ENCODE results near the gene MARK2.
"Not testable (repeated sequence)": the region's sequence is repeated elsewhere in the genome, so short reads cannot be mapped to it uniquely, and the experiment has no call there.

MARK2 gene

GRCh38 chr11:63858628-63859550 lies 20.0 kb downstream of the MARK2 start:
- DNase-seq: no peak

- no peak for DNase-seq
Measured at GRCh38 chr11:63862923-63863322, 24.0 kb downstream of the MARK2 start.

- DNase-seq: not testable (repeated sequence)
Measured at GRCh38 chr11:63863620-63864019, 24.7 kb downstream of the MARK2 start.

GRCh38 chr11:63866211-63866610 lies 27.3 kb downstream of the MARK2 start:
- peak; percentile 69 for DNase-seq

GRCh38 chr11:63867511-63867910 lies 28.6 kb downstream of the MARK2 start:
- DNase-seq: no peak

- DNase-seq: no peak
Measured at GRCh38 chr11:63868399-63869064, 29.6 kb downstream of the MARK2 start.

GRCh38 chr11:63869171-63869591 lies 30.3 kb downstream of the MARK2 start:
- no peak for DNase-seq

GRCh38 chr11:63869683-63870082 lies 30.8 kb downstream of the MARK2 start:
- peak; percentile 54 for DNase-seq

GRCh38 chr11:63870351-63871140 lies 31.6 kb downstream of the MARK2 start:
- no peak for DNase-seq

- peak; percentile 20 for DNase-seq
Measured at GRCh38 chr11:63871962-63872799, 33.3 kb downstream of the MARK2 start.

- no peak for DNase-seq
Measured at GRCh38 chr11:63872800-63873197, 33.9 kb downstream of the MARK2 start.

GRCh38 chr11:63873311-63873710 lies 34.4 kb downstream of the MARK2 start:
- no peak for DNase-seq

- no peak for DNase-seq
Measured at GRCh38 chr11:63874511-63874910, 35.6 kb downstream of the MARK2 start.

- no peak for DNase-seq
Measured at GRCh38 chr11:63875506-63876065, 36.7 kb downstream of the MARK2 start.

- DNase-seq: no peak
Measured at GRCh38 chr11:63876616-63877015, 37.7 kb downstream of the MARK2 start.

- no peak for DNase-seq
Measured at GRCh38 chr11:63877658-63878241, 38.8 kb downstream of the MARK2 start.

GRCh38 chr11:63879598-63880402 lies 40.9 kb downstream of the MARK2 start:
- DNase-seq: no peak

- no peak for DNase-seq
Measured at GRCh38 chr11:63880403-63880790, 41.5 kb downstream of the MARK2 start.

- DNase-seq: peak; percentile 22
Measured at GRCh38 chr11:63882555-63883242, 43.8 kb downstream of the MARK2 start.

GRCh38 chr11:63883791-63884190 lies 44.9 kb downstream of the MARK2 start:
- no peak for DNase-seq

Data from activated CD4-positive, alpha-beta T cell treated with anti-CD3 and anti-CD28 coated beads, Interleukin-2, amount 50 U/mL, for 1 hour (primary cell).